GM19463 (cell line): ENCODE results near the gene PXDN.
"Not testable (repeated sequence)": the region's sequence is repeated elsewhere in the genome, so short reads cannot be mapped to it uniquely, and the experiment has no call there.

ENCODE experiments used
- ATAC-seq: cut with Tn5 transposase; IDR thresholded peaks from one replicate; pipeline ENCODE4 v1.9.1; 2021; ENCODE audit warnings: mild to moderate bottlenecking, moderate library complexity; ENCODE audit not compliant: unreplicated experiment

Gene PXDN

GRCh38 chr2:1743396-1744150 is 742 bp downstream of the PXDN start:
- ATAC-seq: no peak

- peak; percentile 25 for ATAC-seq
Observed at GRCh38 chr2:1742681-1743395, 1.5 kb downstream of the PXDN start.

- ATAC-seq: peak; percentile 42
Observed at GRCh38 chr2:1742301-1742680, 2.0 kb downstream of the PXDN start.

- ATAC-seq: no peak
Observed at GRCh38 chr2:1741851-1742250, 2.5 kb downstream of the PXDN start.

GRCh38 chr2:1740716-1741589 is 3.4 kb downstream of the PXDN start:
- ATAC-seq: no peak

- ATAC-seq: no peak
Observed at GRCh38 chr2:1739961-1740715, 4.2 kb downstream of the PXDN start.

- no peak for ATAC-seq
Observed at GRCh38 chr2:1739322-1739957, 4.9 kb downstream of the PXDN start.

GRCh38 chr2:1738646-1739302 is 5.5 kb downstream of the PXDN start:
- no peak for ATAC-seq

GRCh38 chr2:1738163-1738562 is 6.2 kb downstream of the PXDN start:
- ATAC-seq: no peak

- no peak for ATAC-seq
Observed at GRCh38 chr2:1736997-1737480, 7.3 kb downstream of the PXDN start.

GRCh38 chr2:1736045-1736444 is 8.3 kb downstream of the PXDN start:
- ATAC-seq: no peak

- ATAC-seq: not testable (repeated sequence)
Observed at GRCh38 chr2:1733298-1733697, 11.0 kb downstream of the PXDN start.

GRCh38 chr2:1731963-1732768 is 12.1 kb downstream of the PXDN start:
- no peak for ATAC-seq

GRCh38 chr2:1731447-1731962 is 12.8 kb downstream of the PXDN start:
- ATAC-seq: no peak

- ATAC-seq: no peak
Observed at GRCh38 chr2:1730015-1730927, 14.0 kb downstream of the PXDN start.

- ATAC-seq: no peak
Observed at GRCh38 chr2:1729242-1729641, 15.1 kb downstream of the PXDN start.

- ATAC-seq: no peak
Observed at GRCh38 chr2:1728821-1729220, 15.5 kb downstream of the PXDN start.
